GM19438 (cell line): Measurements from ENCODE around the gene BTBD19.
"Not testable (repeated sequence)": the region's sequence is repeated elsewhere in the genome, so short reads cannot be mapped to it uniquely, and the experiment has no call there.

Experiments used
- ATAC-seq: cut with Tn5 transposase; IDR thresholded peaks from one replicate; pipeline ENCODE4 v1.9.1; 2021; ENCODE audit warnings: low read depth; ENCODE audit not compliant: unreplicated experiment

The BTBD19 gene

GRCh38 chr1:44786841-44787426, 21.4 kb upstream of the BTBD19 start:
- ATAC-seq = no peak

DNA sequence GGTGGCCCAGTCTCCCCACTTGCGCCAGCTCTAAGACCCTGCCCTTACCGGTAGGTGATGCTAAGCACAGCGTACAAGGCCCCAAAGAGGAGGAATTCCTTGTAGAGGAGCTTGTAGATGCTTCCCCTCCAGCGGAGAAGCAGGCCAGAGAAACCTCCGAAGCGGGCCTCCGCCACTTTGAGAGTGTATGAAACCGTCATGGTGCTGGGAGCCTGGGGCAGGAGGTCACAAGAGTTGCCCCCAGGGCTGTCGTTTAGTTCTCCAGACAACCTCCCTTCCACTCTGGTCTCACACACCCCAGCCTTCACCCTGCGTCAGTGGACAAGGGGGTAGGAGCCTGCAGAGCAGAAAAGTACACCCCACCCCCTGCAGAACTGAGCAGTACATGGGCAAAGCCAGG, 20.8 kb upstream of the BTBD19 start:
- no peak for ATAC-seq

GRCh38 chr1:44788120-44788860, 20.0 kb upstream of the BTBD19 start, which contains the start of gene BEST4:
TSS of gene BEST4 (minus strand) at chr1:44788170. CDS start at chr1:44787705, 465 bp downstream.
- ATAC-seq = no peak

- ATAC-seq = no peak
Measured at GRCh38 chr1:44790968-44791801, 17.1 kb upstream of the BTBD19 start.

DNA sequence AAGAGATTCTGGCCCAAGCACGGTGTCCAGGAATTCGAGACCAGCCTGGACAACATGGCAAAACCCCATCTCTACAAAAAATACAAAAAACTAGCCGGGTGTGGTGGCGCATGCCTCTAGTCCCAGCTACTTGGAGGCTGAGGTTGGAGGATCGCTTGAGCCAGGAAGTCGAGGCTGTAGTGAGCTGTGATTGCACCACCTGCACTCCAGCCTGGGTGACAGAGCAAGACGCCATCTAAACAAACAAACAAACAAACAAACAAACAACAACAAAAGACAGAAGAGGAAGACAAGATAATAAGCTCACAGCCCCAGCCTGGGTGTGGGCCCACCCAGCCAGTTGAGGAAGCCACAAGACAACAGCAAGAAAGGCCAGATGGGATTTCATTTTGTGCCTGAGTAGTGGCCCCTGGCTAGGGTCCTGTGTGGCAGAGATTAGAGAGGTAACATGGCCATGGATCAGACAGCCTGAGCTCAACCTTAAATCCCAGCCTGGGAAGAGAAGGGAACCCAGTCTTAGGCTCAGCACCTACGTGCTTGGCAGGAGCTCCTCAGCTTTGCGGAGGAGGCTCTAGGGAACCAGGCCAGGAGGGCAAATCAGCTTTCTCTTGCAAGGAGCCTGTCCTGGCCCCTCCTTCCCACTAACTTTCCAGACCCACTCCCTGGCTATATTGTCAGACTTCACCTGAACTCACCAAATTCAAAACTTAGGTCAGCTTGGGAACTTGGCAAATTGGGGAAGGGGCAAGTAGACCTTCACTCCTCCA, 15.4 kb upstream of the BTBD19 start:
- no peak for ATAC-seq

- ATAC-seq = not testable (repeated sequence)
Measured at GRCh38 chr1:44797886-44798285, 10.4 kb upstream of the BTBD19 start.

DNA sequence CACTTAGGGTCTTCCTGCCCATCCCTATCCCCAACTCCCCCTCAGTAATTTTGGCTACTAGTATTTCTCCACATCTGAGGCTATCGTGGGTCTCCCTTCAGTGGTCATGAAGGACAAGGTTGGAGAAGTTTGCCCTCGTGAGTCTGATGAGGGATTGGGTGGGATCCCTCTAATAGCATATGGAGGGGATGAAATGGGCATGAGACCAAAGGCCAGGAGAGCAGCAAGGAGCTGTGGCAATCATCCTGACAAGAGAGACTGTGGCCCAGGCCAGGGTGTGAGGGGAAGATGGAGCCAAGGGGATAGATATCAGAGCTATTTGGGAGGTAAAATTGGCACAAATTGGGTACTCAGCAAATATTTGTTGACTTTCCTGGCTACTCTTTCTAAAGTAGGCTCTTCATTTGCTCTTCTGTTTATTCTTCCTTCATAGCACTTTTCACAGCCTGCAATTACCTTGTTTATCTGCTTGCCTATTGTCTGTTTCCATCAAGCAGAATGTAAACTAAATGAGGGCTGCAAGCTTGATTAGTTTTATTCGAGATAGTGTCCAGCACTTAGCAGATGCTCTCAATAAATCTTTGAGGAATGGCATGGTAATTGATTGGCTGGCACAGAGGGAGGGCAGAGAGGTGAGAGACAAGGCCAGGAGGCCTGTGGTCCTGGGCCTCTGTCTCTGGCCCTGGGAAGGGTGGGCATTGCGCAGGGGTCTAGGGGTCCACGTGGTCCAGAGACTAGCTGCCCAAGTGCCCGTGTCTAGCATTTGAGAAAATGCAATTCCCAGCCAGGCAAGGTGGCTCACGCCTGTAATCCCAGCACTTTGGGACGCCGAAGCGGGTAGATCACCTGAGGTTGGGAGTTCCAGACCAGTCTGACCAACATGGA, 9.6 kb upstream of the BTBD19 start:
- no peak for ATAC-seq

- peak; percentile 72 for ATAC-seq
Measured at GRCh38 chr1:44799770-44800584, 8.3 kb upstream of the BTBD19 start, which contains the start of gene PLK3. TSS of gene PLK3 (plus strand) at chr1:44800377. CDS start at chr1:44800464, 87 bp downstream.

GRCh38 chr1:44801491-44802305, 6.6 kb upstream of the BTBD19 start:
- no peak for ATAC-seq

- no peak for ATAC-seq
Measured at GRCh38 chr1:44802306-44803061, 5.8 kb upstream of the BTBD19 start.

GRCh38 chr1:44803062-44803311, 5.3 kb upstream of the BTBD19 start:
- no peak for ATAC-seq

- ATAC-seq = no peak
Measured at GRCh38 chr1:44803312-44804095, 4.8 kb upstream of the BTBD19 start.

DNA sequence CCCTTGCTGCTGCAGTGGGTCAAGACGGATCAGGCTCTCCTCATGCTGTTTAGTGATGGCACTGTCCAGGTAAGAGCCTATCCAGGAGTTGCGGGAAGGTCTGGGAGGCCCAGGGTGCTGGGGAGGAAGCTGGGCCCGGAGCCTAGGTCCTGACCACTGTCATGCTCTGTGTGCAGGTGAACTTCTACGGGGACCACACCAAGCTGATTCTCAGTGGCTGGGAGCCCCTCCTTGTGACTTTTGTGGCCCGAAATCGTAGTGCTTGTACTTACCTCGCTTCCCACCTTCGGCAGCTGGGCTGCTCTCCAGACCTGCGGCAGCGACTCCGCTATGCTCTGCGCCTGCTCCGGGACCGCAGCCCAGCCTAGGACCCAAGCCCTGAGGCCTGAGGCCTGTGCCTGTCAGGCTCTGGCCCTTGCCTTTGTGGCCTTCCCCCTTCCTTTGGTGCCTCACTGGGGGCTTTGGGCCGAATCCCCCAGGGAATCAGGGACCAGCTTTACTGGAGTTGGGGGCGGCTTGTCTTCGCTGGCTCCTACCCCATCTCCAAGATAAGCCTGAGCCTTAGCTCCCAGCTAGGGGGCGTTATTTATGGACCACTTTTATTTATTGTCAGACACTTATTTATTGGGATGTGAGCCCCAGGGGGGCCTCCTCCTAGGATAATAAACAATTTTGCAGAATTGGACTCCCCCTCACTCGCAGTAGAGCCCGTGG, 2.9 kb upstream of the BTBD19 start:
- no peak for ATAC-seq

GRCh38 chr1:44806025-44806703, 2.2 kb upstream of the BTBD19 start:
- ATAC-seq = no peak

DNA sequence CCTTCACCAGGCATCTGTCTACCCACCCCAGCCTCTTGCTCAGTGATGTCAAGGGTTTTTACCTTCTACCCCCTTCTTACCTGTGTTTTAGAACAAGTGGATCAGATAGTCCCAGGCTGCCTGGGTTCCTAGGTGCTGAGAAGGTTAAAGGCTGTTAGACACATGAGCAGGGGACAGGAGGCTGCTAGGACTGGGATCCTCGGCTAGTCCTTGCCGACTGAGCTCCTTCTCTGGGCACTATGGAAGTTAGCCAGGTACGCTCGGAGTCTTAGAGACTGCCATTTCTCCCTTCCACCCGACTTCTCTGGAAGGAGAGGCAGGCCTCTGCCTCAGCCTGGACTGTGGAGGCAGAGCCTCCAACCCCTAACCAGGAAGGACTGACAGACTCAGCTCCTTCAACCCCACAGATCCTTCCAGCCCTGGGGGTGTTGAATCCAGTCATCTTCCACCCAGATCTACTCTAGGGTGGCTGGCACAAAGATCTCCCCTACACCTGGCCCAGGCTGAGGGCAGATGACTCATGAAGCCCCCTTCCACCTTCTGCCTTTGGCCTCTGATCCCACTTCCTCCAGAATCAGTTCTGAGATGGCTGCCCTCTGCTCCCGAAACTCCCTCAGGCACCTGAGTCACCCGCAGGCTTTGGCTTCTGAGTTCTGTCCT, 1.5 kb upstream of the BTBD19 start, which contains the start of gene DYNLT4:
TSS of gene DYNLT4 (minus strand) at position 648 of the 660 bp plus-strand sequence. CDS start 683 bp downstream, outside the sequence.
- no peak for ATAC-seq
